GM18868 (cell line): ENCODE data around the gene DSC2.

Experiments
- ATAC-seq: cut with Tn5 transposase; IDR thresholded peaks from one replicate; pipeline ENCODE4 v1.9.1; 2021; ENCODE audit warnings: mild to moderate bottlenecking, moderate library complexity; ENCODE audit not compliant: unreplicated experiment

DSC2 gene

DNA sequence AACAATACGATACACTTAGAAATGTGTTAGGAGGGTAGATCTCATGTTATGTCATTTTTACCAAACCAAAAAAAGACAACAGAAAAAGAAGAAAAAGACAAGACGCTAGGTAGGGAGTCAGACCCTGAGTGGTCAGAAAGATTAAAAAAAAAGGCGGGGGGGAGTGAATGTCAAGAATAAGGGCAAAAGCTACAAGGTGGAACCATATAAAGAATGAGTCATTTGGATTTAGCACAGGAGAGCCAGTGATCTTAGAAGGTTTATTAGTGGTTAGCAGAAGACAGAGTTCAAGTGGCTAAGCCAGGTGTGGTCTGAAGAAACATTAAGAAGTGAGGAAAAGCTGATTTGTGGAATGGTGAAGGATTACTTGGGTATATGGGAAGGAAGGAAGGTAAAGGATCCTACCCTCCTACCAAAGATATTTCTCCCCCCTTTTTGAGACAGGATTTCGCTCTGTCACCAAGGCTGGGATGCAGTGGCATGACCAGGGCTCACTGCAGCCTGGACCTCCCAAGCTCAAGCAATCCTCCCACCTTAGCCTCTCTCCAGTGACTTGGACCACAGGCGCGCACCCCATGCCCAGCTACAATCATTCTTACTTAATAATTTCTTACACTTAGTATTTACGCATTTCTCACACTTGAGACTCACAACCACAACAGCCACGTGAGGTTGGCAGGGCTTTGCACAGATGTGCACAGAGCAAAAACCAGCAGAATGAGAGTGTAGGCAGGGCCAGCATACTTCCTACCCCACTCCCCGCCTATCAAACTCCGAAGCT is 2.6 kb downstream of the DSC2 start:
- no peak for ATAC-seq

DNA sequence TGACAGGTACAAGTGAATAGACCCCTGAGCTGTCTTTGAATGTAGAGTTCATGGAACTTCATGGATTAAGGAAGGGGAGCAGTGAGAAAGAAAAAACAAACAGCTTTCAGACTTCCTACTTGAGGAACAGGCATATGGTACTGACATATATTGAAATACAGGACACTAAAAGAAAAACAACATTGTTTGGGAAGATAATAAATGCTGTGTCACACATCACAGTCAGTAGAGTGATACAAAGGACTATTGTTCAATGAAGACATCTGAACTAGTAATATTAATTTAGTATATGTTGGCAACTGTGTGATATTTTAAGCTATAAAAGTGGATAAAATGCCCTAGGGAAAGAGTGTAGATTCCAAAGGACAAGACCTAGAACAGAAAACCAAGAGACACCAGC is 3.3 kb downstream of the DSC2 start:
- no peak for ATAC-seq

DNA sequence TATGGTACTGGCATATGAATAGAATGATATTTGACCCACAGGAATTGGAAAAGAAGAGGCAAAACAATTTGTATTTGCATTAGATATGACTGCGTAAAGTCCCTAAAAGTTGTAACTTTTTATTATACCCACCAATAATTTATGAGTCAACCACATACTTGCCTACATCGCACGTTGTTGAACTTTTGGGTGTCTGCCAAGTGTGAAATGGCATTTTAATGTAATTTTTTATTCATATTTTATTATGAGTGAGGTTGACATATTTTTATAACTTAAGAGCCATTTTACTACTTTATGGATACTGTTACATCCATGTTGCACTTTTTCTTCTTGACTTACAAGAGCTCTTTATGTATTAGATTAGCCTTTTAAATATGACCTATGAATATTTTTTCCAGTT is 4.6 kb downstream of the DSC2 start:
- ATAC-seq: no peak

DNA sequence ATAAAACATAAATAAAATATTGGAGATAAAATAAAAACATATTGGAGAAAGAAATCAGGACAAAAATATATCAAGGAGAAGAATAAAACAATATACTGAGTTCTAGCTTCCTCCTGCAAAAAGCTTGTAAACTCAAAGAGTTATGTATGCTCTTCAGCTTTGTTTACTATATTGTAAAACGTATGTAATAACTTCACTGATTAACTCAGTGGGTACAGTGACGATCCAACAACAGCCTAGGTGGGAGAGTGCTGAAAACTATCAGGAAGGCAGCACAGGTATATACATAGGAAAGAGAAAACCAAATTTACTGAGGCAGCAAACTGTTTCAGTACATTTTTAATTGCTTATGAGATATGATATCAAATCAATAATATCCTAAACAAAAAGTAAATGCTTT is 8.3 kb downstream of the DSC2 start:
- ATAC-seq: no peak

DNA sequence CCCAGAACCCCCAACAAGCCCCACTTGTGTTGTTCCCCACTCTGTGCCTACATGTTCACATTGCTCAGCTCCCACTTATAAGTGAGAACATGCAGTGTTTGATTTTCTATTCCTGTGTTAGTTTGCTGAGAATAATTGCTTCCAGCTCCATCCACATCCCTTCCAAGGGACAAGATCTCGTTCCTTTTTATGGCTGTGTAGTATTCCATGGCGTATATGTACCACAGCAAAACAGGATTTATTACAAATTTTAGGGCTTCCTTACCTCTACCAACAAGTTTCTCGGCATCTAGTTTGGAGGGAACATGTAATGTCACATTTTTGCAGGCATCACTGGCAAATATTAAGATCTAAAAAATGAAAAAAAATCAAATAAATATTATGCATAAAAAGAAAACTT is 8.9 kb downstream of the DSC2 start:
- ATAC-seq: no peak

DNA sequence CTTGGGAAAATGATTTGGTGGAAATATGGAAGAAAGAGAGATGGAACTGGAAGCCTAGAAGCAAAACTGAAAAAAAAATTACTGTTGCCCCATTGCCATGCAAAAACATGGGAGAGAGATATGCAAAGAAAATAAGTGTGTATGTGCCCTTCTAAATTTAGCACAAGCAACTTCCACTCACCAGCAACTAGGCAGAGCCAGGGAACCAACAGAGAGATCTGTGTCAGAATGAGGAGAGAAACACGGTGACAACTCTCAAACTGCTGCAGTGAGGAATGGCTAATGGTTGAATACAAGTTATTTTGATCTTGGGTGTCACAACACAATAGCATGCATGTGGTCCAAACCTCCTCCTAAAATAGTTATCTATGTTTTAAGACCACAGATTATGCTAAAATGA is 10.9 kb downstream of the DSC2 start:
- no peak for ATAC-seq

DNA sequence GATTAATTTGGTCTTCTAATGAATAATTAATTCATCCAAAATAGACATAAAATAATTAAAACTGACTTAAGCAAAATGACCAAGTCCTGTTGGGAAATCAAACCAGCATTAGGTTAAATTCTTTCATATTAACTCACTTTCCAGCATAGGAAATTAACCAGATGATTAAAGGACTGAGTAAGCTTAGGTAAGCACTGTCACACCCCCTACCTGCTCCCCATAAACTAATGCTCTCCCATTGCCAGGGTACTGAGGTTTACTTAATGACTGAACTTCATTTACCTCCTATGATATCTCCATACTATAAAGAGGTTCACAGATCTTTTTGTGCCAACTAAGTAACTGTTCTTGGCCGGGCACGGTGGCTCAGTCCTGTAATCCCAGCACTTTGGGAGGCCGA is 13.7 kb downstream of the DSC2 start:
- no peak for ATAC-seq

DNA sequence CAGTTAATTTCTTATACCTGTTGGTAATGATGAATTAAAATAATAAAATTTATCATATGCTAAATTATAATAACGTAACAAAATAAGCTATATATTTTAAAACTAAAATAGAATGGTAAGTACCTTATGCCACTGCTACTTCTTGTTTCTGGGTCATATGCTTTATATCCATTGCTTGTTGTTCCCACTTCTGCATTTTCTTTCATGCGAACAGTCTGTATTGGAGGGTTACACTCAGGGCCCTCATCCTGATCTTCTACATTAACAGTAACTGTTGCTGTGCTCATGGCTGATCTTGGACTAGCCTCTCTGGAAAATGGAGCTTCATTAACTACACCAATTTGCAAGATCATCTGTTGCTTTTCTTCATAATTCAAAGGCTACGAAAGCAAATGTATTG is 22.2 kb downstream of the DSC2 start:
- no peak for ATAC-seq

DNA sequence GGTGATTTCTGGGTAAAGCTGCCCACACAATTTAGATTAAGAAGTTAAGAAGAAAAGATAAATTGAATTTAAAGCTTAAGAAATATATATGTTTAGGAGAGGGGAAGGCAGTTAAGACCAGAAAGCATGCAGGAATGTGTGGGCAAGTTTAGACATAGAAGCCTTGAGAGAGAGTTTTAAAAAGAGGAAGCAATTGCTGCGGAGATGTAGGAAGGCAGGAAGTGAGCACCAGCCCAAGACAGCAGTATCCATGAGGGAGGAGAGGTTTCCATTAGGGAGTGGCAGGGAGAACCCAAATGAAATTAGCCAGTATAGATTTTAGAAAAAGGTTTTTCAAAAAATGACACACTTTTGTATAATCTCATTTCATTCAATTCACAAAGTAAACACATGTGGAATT is 24.3 kb downstream of the DSC2 start:
- no peak for ATAC-seq

DNA sequence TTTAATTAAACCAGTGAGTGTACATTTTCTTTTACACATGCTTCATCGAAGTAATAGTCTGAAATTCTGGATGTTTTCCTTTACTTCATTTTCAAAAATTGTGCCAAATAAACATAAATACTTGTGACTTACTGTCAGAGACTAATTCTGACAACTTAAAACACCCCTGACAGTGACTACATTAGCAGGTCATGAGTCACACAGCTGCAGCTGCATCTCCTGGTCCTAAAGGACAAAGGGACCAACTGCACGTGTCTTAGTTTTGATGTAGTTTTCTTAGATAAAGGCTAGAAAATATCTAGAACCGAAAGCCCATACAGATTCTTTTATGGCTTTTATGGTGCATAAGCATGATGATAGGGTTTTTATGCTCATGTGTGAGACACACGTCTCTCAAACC is 30.0 kb downstream of the DSC2 start:
- no peak for ATAC-seq

DNA sequence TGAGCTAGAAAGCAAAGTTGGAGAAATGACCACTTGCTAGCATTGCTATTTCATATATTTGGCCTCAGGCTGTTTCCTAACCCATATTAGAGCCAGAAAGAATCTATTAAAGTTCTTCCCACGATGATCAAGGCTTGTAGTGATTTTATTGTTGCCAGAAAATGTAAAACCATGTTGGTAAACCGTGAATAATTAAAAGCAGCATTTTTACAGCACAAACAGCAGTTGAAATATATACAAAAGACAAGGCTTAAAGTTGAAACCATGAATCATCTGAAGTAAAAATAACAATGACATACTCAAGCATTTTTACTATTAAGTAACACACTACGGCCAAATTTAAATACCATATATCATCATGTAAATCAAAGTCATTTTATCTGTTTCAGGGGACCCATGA is 32.0 kb downstream of the DSC2 start:
- ATAC-seq: no peak

DNA sequence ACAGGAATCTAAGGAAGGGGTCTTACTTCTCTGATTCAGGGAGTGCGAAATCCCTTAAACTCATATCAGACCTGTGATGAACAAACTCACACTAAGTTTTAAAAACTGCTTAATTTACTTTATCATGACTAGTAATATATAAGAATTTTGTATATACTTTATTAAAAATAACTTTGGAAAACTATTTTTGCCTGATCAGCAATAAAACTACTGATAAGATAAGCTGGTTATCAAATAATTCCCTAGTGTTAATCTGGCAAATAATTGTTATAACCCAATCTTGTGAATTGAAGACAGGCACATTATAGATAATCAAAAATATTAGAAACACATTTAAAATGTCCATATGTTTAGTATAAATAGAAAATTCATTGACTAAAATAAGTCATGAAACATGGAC is 36.0 kb downstream of the DSC2 start:
- ATAC-seq: no peak

DNA sequence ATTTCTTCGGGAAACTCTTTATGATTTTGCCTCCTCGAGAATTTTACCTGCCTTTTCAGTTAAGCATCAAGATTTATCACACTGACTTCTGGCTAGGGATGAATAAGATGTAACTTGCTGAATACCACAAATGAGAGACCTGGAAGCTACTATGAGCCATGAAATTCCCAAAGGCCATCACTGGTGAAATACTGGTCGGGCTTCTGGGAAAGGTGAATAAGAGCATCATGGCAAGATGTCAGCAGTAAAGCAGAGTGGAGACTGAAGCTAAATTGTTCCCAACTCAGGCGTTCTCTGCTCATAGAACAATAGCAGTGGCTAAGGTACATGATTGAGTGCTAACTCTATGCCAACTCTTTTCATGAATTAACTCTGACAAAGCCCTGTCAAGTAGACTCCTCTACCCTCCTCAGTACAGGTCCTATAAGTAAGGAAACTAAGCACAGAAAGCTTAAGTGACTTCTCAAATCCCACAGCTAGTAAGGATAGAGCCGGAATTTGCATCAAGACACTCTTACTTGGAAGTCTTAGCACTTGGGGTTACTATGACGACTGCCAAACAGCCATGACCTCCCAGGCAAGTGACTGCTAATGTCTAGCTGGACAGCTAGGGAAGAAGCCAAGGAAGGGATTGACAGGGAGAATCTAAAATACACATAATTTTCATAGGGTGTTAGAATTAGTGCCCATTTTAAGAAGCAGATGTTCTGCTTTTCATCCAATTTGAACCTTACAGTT is 37.0 kb downstream of the DSC2 start:
- no peak for ATAC-seq

DNA sequence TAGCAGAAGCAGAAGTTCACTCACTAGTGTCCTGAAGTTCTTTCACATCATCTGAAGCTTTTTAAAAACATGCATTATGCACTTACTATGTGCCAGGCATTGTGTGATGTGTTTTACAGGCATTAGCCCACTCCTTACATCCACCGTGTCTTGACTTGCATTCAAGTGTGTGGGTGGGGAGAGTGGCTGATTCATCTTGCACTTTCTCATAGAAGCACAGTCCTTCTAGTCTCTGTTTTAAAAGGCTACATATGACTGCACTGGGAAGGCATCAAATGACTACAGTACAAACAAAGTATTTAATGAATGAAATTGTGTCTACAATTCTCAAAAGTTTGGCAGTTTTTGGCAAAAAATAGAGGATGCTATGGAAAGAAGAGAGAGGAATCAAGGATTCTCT is 38.1 kb downstream of the DSC2 start:
- ATAC-seq: peak; percentile 92

DNA sequence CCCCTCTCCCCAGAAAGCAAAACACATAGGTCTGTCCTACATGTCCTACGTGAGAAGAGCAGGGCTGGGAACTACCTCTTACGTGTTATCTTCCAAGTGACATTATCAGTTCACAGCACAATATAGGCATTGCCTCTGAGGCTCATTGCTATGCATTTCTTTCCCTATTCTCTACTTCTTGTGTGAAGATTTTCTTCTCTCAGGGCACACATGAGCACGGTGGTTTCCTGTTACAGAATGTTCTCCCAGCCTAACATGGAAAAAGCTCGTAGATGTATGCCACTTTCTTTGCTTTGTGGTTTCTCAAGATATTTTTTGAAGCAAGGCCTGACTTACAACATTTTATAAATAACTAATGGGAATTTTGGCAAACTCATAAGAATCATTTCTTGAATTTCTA is 40.3 kb downstream of the DSC2 start:
- ATAC-seq: peak; percentile 59

DNA sequence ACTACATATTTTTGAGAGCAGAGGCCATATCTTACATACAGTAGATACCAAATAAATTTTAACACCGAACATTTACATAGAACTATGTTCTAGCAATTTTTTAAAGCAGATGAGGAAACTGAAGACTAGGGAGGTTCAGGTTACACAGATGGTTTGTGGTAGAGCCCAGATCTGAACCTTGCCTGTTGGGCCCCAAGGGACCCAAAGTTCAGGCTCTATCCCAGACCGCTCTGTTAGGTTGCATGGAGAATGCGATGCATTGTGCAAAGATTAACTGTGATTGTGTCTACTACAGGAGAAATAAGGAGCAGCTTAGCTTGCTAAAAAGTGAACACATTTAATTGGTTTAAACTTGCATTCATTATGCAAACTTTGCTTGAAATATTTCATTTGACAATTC is 43.3 kb downstream of the DSC2 start:
- ATAC-seq: no peak

DNA sequence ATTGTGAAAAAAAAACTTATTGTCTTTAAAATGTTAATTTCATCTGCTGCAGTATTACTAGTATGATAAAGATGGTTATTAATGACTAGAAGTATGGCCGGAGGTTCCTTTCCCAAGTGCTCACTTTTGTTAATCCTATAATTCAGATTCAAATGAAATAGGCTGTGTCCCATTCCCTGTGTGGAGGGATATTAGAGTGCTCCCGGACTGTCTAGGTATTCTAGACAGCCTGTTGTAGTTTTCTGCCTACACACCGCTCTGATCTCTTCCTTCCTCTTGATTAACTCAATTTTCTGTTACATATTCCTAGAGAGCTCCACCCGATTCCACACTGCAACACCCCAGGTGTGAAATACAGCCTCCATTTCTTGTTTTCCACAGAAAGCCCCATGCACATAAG is 44.3 kb downstream of the DSC2 start:
- ATAC-seq: no peak

DNA sequence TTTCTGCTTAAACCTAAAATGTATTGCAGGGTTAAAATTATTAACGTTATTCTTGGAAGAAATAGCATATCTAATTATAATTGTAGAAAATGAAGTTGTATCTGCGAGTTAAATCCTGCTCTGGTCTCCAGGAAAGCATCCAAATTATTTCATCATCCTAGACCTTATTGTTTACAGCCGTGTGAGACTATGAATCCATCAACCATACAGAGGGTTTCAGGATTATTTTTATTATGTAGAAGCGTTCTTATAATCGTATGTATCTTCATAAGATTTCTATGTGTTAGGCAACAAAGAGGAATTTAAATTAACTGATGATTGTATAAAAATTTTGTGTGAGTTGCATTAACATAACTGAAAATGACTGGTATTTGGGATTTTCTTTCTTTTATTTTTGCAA is 45.2 kb downstream of the DSC2 start:
- ATAC-seq: no peak

DNA sequence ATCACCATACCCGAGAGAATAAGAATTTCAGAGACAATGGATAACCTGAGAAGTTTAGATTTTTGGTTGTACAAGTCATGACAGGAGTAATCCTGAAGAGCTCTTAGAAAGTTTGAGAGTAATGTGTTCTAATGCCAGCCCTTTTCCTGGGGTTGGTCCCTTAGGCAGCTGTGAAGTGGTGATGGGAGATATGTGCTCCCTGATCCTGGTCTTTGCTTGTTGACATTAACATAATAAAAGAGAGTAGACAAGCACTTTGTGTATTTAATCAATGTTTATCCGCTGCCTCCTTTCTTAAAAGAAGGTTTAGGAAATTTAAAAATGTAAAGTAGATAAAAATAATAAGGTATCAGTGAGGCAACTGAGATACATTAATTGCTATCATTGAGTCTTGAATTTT is 45.9 kb downstream of the DSC2 start:
- ATAC-seq: no peak

DNA sequence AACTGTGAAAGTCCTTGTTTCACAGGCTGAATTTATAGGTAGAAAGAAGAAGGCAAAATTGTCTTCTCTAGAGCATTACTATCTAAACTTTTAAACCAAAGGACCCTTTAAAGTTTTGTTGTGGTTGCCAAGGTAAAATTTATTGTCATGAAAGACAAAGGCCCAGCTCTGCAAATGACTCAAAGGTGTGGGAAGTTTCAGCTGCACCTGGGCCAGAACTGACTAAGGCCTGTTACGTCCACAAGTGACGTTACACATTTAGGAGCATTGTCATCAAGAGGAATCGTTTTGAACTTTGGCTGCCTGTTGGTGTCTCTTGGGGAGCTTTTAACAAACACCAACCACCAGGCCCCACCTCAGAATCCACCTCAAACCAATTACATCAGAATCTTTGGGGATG is 51.6 kb downstream of the DSC2 start:
- ATAC-seq: peak; percentile 75

DNA sequence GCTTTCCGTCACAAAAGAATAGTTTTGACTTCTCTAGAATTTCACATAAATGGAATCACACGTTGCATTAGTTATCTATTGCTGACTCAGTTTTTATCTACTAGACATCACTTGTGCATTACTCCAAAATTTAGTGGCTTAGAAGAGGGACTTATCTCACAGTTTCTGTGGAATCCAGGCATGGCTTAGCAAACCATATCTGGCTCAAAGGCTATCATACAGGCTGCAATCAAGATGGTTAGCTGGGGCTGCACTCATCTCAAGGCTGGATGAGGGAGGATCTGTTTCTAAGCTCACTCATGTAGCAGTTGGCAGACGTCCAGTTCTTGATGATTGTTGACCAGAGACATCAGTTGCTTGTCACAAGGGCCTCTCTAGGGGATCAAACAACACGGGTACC is 53.0 kb downstream of the DSC2 start:
- no peak for ATAC-seq

DNA sequence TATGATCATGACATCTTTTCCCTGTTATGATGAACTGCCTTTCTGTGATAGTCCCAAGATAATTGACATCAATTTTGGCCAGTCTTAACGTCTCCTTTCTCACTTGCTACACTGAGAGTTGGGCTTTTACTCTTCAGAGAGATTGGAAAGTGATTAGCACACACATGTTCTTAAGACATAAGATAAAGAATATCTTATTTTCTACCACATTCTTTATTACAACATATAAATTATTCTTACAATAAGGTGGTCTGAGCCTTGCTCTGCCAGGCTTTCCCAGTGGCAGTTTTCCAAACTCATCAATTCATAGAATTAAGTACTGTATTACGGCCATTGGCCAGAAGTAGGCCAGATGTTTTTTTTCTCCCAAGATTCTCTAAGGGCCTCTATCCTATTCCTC is 54.0 kb downstream of the DSC2 start:
- no peak for ATAC-seq

DNA sequence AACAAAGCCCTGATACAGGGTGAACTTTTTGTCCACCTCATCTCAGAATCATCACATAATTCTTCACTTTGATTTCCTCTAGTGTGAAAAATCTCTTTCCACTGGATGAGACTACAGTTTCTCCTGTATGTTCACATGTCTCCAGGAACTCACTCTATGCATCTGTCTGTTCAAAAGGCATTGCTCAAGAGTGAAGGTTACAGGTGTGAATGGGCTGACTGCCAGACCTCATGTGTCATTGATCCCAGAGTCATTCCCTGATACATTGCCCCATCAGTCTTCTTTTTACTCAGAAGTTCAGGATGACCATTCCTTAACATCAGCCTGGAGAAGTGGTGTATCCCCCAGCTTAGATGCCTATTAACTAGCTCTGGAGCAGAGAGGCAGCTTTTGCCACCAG is 55.3 kb downstream of the DSC2 start:
- ATAC-seq: no peak
